Fibroblast of the aortic adventitia (primary cell): ENCODE measurements around the gene SLC25A21. TPM values are rescaled to one million over a fixed set of nuclear protein-coding genes. Genes with fewer than 3 reads are reported as not detected.

Experiments used
- DNase-seq: peaks from one replicate; pipeline ENCODE4 v3.0.0-alpha.2; 2010; ENCODE audit warnings: low read depth
- H3K4me3 ChIP-seq: 2 replicates; pipeline ENCODE4 v1.5.1; 2011; ENCODE audit warnings: low read depth, mild to moderate bottlenecking, control low read depth, low read length, moderate library complexity
- total RNA-seq: library from RNA; depleted of rRNA; stranded (reverse); fragments of >200 nt; gene quantifications from 2 replicates; pipeline ENCODE4 v1.2.3, GENCODE V29; 2012; ENCODE audit warnings: low replicate concordance
- TF ChIP-seq, protein P1 (sequence below): IDR thresholded peaks from 2 replicates; pipeline ENCODE4 v1.5.1; 2011; ENCODE audit warnings: mild to moderate bottlenecking, low read length, control low read depth, inconsistent platforms; ENCODE audit not compliant: insufficient read depth

SLC25A21 gene
- total RNA-seq, 1 donor, result 1.2 TPM

DNA sequence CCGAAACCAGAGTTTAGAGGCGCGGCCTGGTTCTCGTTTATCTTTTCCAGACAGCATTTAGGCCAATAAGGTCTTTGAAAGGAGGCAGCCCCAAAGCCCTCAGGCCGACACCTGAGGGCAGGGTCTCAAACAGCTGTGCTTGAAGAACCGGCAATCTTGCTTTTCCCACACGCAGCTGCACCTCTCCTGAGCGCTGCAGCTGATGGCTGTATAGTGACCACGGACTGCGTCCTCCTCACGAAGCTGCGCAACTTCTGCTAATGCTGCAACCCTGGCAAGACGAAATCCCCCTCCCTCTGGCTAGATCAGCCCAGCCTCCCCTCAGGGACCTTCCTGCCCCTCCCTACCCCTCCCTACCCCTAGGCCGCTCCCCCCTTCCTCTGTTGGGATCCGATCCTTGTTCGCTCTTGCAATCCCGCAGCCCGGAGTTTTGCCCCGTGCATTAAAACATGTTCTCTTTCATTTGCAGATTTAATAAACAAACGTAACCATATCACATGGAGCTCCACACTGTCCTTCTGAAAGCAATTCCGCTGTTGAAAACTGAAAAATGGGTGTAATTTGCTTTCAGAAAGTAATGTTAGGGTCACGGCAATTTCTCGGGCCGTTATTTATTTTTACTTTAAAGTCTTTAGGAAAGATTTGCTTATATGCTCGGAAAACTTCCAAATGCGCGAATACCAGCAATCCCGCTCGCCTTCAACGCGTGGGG, 515.6 kb downstream of the SLC25A21 start:
- TF ChIP-seq, protein P1, sequence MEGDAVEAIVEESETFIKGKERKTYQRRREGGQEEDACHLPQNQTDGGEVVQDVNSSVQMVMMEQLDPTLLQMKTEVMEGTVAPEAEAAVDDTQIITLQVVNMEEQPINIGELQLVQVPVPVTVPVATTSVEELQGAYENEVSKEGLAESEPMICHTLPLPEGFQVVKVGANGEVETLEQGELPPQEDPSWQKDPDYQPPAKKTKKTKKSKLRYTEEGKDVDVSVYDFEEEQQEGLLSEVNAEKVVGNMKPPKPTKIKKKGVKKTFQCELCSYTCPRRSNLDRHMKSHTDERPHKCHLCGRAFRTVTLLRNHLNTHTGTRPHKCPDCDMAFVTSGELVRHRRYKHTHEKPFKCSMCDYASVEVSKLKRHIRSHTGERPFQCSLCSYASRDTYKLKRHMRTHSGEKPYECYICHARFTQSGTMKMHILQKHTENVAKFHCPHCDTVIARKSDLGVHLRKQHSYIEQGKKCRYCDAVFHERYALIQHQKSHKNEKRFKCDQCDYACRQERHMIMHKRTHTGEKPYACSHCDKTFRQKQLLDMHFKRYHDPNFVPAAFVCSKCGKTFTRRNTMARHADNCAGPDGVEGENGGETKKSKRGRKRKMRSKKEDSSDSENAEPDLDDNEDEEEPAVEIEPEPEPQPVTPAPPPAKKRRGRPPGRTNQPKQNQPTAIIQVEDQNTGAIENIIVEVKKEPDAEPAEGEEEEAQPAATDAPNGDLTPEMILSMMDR, result no peak
- no peak overlapping the region for H3K4me3 ChIP-seq
- DNase-seq, result no peak

DNA sequence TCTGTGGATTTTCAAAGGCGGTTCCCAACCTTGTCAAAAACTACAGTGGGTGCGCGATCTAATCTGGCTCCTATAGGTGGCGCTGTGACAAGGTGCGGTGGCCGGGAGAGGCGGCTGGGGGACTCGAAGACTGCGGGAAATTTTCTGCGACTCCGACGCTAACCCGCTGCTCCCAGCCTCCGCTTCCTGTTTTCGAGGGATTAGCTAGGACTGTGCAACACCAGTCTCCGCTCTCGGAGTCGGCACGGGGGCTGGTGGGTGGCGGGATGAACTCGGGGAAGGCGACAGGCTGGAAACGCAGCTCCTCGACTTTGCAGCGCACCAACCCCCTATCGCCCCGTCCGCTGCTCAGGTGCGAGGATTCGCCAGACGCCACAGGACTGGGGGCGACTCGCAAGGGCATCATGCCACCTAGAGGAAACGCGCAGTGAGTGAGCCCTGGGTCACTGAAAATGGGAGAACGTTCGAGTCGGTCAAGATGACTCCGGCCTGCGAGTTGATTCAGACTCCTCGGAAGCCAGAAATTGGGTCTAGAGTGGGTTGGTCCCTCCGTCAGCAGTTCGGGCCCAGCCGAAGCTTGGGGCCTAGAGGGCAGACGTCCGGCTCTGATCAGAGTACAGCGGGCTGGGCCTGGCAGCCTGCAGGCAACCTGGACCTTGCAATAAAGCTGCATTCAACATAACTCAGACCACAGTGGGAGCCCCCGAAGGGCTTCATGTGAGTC, 516.3 kb downstream of the SLC25A21 start:
- no peak for DNase-seq
- TF ChIP-seq, protein P1, result peak; percentile 14

DNA sequence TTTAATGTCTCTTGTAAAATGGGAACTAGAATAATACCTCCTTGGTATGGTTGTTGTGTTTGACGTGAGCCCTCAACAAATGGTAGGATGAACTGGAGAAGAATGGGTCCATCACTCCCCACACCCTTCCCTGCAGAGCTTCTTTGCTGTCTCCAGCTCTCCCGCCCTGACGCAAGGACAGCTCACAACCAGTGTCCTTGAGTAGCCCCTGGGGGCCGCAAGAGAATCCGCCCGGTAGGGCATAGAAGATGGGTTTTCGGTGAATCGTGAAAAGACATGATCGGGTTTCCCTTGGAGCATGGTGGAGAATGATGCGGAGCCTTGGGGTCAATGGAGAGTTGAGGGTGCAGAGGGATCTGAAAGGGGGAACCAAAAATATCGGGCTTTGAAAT, 516.8 kb downstream of the SLC25A21 start:
- TF ChIP-seq, protein P1, result no peak

More for the DNA sequence above, 516.3 kb downstream of the SLC25A21 start:
- no peak overlapping the region for H3K4me3 ChIP-seq

DNA sequence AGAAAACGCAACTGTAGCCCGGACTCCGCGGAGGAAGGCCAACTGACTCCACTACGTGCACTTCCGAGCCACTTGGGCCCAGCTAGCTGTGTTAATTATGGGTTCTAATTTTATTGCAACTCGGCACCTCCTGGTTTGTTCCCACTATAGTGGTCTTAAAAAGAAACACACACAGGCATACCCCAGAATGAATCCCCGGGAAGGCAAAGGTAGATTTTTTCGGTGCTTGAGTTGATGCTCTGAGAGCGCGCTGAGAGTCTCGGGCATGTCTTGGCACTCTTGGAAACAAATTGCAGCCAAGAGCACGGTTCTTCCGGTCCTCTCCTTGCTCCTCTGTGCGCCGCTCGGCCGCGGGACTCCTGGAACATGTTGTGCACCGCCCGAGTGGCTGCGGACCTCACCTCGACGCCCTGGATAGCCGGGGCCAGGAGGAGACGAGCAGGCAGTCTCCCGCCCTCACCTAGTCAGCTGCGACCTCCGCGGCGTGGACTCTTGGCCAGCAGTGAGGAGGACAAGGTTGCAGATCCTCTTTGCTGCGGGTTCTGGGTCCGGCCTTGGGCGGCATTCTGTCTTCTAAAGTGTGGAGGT, 517.5 kb downstream of the SLC25A21 start:
- DNase-seq, result no peak
- TF ChIP-seq, protein P1, result no peak
- no peak overlapping the region for H3K4me3 ChIP-seq

More for the DNA sequence above, 516.8 kb downstream of the SLC25A21 start:
- no peak for DNase-seq
- no peak overlapping the region for H3K4me3 ChIP-seq

DNA sequence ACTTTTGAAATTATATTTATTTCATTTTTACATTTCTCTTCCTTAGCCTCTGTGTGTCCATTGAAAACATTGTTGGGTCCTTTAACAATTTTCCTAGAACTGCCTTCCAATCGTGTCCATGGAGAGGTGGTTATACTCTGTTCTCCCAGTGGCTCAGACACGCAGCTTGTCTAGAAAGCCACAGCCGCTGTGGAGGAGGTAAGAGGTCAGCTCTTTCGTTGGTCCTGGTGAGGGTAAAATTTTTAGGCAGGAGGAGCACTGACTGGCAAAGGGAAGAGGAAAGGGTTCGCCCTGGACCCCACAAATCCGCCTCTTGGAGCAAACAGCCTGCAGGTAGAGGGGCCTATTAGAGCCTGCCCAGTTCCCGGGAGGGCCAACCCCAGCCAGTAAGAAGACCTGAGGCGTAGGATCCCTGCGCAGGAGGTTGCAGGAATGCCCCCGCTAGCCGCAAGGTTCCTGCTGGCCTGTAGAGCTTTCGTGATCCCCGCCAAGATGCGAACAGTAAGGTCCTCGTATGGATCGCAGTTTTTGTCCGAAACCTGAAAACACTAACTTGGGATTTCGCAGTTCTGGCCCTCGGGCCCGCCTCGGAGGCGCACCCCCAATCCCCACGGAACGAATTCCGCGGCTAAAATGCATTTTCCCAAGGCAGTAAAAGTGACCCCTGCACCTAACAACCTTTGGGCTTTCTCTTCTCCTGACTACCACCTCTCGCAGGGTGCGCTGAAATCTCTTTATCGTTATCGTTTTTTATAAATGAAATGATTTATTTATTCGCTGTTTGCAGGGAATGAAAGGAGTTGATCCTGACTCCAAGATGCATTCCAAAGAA, 518.2 kb downstream of the SLC25A21 start:
- no peak overlapping the region for H3K4me3 ChIP-seq
- TF ChIP-seq, protein P1, result no peak
- no peak for DNase-seq

DNA sequence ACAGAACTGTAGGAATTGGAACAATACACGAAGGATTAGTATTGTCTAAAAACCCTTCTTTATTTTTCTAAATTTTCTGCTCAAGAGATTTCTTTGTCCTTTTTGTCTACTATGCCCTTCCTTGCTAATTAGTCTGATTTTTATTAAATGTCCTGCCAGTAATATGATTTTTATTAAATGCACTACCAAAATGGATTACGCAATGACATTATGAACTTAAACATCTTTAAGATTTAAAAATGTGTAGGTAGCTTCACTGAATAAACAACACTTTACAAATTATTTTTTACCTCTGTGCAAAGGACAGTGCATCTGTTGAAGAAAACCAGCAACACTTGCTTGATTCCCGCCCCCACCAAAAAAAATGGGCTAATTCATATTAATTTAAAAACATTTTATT, 519.0 kb downstream of the SLC25A21 start:
- H3K4me3 ChIP-seq, result no peak overlapping the region
- TF ChIP-seq, protein P1, result no peak
- no peak for DNase-seq
